SH-SY5Y (cell line): ENCODE data around the gene PTPRJ.

Experiments
- GATA2 ChIP-seq: IDR thresholded peaks from 2 replicates; pipeline ENCODE4 v1.6.1; 2011; ENCODE audit warnings: mild to moderate bottlenecking, low read depth, low read length
- GATA3 ChIP-seq: IDR thresholded peaks from 2 replicates; pipeline ENCODE4 v1.6.1; 2011; ENCODE audit warnings: low read depth, mild to moderate bottlenecking, low read length, moderate library complexity

Gene PTPRJ

DNA sequence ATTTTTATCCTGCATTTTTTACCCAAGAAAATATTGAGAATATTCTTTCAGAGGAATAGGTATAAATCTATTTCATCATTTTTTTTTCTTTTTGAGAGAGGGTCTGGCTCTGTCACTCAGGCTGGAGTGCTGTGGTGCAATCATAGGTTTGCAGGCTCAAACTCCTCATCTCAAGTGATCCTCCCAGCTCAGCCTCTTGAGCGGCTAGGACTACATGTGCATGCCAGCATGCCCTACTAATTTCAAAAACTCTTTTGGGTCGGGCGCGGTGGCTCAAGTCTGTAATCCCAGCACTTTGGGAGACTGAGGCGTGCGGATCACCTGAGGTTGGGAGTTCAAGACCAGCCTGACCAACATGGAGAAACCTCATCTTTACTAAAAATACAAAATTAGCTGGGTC lies 20.3 kb upstream of the PTPRJ start:
- no peak for TF ChIP-seq GATA3
- no peak for TF ChIP-seq GATA2

DNA sequence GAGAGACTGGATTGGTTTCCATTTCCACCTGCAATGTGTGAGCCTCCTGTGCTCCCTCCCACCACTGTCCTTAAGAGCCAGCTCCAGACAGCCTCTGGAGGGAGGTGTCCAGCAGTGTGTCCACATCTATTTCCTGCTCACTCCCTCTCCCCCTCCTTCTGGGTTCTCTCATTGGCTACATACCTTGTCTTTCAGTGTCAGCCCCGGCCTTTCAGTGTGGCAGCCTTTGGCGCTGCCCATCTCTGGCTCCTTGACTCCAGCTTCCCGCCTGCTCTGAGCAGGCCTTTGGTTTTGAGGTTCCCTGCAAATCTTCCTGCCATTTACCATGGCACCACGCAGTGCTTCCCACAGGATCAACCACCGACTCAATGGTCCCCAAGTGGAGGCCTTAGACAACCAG lies 19.0 kb upstream of the PTPRJ start:
- TF ChIP-seq GATA2 = no peak
- TF ChIP-seq GATA3 = no peak

DNA sequence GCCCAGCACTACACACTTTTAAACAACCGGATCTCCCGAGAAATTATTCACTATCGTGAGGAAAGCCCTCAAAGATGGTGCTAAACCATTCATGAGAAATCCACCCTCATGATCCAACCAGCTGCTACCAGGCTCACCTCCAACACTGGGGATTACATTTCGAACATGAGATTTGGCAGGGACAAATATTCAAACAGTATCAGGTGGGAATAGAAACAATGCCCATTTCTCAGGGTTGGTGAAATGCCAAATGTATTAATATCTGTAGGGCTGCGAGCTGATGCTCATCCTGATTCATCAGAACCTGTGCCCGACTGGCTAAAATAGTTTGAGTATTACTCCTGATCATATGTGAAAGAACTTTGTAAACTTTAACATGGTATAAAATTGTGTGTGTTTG lies 15.8 kb upstream of the PTPRJ start:
- no peak for TF ChIP-seq GATA2
- TF ChIP-seq GATA3 = no peak

DNA sequence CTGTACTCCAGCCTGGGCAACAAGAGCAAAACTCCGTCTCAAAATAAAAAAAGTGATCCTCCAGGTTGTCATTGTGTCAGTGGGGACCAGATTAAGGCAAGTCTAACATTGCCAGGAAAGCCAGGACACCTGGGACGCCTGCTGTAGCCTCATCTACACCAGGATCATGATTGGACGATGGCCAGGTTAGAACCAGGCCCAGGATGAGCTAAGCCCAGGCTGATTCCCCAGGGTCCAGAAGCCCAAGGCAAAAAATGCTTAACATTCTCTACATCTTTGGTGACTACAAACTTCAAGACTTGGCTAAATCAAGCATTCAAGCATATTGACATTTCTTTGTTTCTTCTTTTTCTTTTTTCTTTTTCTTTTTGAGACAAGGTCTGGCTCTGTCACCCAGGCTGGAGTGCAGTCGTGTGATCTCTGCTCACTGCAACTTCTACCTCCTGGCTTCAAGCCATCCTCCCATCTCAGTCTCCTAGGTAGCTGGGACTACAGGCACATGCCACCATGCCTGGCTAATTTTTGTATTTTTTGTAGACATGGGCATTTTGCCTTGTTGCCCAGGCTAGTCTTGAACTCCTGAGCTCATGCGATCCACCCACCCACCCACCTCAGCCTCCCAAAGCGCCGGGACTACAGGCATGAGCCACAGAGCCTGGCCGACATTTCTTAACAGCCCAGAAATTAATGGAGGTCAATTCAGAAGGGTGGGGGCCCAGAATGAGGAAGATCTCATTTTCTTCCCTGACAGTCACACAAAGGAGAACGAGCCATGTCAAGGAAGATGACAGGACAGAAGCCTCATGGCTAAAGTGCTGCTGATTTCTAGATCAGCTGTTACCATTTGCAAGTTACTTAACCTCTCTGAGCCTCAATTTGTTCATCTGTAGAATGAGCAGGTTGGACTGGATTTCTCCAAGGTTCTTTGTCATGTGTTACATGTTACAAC lies 12.5 kb upstream of the PTPRJ start:
- TF ChIP-seq GATA2 = no peak
- TF ChIP-seq GATA3 = no peak

DNA sequence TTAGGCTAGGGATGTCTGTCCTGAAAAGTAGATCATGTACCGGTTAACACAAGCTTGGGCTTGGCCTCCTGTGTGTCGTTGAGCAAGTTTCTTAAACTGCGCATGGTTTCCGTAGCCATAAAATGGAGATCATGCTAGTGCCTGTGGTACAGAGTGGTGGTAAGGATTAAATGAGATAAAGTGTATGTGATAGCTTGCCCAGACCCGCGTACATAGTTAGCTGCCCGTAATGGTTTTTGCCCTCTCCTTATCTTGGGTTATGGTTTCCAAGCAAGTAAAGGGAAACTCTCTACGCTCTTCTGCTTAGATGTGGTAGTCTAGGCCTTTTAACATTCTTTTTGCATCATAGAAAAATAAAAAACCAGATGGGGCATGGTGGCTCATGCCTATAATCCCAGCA lies 11.0 kb upstream of the PTPRJ start:
- no peak for TF ChIP-seq GATA3
- TF ChIP-seq GATA2 = no peak

DNA sequence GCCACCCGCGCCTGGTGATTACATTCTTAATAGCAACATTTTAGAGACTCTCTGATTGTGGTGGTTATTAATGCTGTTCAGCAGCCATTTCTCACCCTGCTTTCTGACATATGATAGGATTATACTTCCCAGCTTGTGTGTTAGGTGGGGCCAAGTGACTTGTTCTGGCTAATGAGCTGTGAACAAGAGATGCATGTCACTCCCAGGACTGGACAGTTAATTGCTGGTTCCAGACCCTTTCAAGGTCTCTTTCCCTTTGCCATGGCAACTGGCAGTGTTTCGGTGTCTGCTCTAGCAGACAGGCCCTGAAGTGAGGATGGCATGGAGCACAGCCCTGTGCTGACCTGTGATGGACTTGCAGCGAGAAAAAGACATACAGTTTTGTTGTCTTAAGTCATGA lies 8.9 kb upstream of the PTPRJ start:
- TF ChIP-seq GATA2 (no peak), GATA3 (no peak)

DNA sequence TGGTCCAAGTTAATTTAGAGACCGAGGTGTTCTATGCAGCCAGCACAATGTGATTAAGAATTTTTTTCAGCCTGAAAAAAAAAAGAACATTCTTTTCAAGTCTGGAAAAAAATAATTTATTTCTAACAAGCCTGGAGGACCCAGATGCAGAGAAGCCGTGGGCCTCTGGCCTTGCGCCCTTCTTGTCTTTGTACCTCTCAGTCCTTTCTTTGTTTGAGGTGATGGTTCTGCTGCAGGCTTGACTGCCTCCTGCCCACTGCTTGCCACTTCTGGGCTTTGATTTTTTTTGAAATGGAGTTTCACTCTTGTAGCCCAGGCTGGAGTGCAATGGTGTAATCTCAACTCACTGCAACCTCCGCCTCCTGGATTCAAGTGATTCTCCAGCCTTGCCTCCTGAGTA lies 7.2 kb upstream of the PTPRJ start:
- TF ChIP-seq GATA3 (no peak), GATA2 (no peak)

DNA sequence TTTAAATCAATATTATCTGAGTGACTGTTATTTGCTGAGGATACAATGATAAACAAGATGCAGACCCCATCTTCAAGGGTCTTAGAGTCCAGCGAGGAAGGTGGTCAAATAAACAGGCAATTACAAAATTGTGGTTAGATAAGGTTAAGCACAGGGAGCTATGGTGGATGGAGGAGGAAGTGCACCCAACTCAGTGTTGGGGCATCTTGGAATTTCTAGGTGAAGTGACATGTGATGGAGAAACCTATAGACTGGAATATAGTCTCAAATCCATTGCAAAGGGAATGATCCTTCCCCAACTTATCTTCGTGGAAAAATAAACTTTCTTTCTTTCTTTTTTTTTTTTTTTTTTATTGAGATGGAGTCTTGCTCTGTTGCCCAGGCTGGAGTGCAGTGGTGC lies 3.4 kb upstream of the PTPRJ start:
- no peak for TF ChIP-seq GATA3
- TF ChIP-seq GATA2 = no peak

DNA sequence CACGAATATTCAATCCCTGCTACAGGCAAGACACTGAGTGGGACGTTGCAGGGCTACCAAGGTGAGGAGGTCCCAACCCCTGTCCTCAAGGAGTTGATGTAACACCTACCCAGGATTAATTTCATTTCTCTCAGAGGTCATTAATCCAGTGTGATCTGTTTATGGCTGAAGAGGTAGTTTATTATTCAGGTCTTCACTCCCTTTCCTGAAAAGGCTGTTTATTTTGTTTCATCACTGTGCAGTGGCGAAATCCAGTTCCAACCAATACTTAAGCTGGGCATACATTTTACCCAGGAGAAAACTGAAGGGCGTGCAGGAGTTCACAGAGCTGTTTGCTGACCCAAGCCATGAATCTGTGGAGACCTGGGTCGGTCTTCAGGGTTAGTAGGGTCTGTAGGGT lies 2.7 kb upstream of the PTPRJ start:
- TF ChIP-seq GATA3 (no peak), GATA2 (no peak)

DNA sequence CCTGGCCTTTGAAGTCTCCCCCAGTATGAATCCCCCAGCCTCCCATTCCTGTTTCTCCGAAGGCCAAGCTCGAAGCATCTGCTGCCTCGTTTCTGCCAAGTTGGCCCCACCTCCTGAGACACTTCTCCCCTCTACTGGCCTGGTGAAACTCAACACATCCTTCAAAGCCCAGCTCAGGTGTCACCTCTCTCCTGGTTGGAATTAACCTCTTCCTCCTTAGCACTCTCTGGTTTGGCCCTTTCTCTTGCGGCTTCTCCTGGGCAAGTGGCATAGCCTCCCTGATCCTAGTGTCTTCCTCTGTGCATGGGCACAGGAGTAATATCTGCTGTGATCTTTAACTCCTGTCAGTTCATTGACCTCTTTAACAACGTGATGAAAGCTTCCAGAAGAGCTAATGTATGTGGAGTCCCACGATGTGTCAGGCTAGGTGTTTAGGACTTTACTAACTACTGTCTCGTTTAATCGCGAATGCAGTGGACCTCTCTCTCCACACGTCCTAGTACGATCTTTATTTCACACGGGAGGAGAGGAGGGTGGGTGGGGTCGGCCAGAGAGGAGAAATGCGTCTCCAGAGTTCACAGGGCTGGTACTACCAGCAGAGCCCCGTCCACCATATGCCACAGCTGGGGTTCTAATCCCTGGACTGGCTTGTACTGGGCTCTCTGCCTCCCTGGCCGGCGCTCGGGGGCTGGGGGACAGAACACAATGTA lies 826 bp upstream of the PTPRJ start:
- no peak for TF ChIP-seq GATA2
- TF ChIP-seq GATA3 = no peak

DNA sequence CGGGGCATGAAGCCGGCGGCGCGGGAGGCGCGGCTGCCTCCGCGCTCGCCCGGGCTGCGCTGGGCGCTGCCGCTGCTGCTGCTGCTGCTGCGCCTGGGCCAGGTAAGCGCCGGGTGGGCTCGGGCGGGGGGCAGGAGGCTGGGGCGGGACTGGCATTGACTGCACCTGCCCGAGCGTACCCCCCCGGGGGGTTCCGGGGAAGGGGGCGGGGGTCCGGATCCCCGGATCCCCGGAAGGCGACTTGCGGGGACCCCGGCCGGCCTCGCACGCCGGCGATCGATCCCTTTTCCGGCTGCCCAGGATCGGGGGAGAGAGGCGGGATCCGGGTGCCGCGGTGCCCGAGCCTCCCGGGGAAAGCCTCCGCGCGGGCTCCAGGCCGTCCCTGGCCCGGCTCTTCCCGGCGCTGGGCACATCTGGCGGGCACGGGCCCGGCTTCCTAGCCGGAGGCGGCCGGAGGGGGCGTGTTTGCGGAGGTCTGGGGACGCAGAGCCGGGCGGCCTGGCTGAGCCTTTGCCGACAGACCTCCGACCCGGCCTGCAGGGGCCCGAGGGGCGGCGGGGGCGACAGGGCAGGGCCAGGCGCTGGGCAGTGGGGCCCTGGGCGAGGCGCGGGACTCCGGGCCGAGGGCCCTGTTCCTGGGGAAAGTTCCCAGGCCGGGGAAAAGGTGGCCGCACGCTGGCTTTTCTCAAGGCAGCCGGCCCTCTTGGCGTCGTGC lies 705 bp downstream of the PTPRJ start:
- TF ChIP-seq GATA3 = no peak
- no peak for TF ChIP-seq GATA2

DNA sequence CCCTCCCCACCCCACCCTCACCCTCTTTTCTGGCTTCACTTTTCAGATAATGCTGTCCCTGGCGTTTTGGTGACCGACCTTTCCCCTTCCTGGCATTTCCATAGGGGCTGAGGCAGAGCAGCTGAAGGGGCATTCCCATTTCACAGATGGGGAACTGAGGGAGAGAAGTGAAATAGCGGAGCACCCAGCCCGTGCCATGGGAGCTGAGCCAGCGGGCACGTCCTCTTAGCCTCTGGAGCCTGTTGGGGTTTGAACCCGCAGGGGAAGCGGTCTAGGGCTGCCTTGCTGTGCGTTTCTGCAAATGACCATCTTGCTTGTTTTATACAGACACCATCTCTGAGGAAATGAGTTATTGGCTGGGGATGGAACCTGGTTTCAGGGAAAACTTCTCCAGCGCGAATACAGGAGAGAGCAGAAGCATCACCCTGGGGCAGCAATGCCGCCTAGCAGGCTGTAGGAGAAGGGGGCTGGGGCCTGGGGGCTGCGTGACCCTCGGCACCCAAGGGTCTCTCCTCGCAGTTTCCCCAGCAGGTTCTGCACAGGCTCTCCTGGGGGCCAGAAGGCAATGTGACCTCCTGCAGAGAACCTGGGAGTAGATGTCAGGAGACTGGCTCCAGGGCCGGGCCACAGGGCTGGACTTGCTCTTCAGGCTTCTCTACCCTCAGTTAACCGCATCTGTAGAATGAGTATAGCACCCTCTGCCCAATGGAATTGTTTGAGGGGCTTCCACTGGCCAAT lies 1.5 kb downstream of the PTPRJ start:
- TF ChIP-seq GATA2 (no peak), GATA3 (no peak)

DNA sequence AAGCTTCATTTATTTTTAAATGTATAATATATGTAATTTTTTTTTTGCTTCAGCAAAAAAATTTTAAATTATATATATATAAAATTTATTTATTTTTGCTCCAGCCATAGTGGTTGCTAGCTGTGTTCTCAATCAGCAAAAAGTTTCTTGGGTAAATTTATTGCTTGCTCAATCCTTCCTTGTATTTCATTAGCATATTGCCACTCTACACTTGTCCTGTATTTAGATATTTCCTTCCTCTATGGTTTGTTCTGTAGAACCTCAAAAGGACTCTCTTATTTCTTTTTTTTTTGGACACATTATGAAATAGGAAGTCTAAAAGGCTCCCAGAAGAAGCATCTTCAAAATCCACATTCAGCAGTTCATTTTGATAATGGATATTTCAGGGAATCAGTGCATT lies 2.3 kb downstream of the PTPRJ start:
- TF ChIP-seq GATA2 = no peak
- no peak for TF ChIP-seq GATA3
